Endothelial cell of umbilical vein (primary cell): ENCODE data around the gene HPF1. TPM values are rescaled to one million over a fixed set of nuclear protein-coding genes. Genes with fewer than 3 reads are reported as not detected.

Experiments used
- BruUV-seq: library from RNA; stranded (reverse); fragments of 400-500 nt; replicated peaks from 2 replicates; lab custom pipeline; 2021; lab: Mats Ljungman, UMichigan
- CTCF ChIA-PET: fragments of 300-600, 350-600 bp; sonication (Branson Sonifier 250); formaldehyde crosslinking; loops from one replicate; lab custom pipeline; 2021; ENCODE audit warnings: antibody characterized with exemption, inconsistent platforms; lab: Charles Lee
- POLR2A ChIA-PET: fragments of 300-600, 350-600 bp; sonication (Branson Sonifier 250); formaldehyde crosslinking; loops from one replicate; lab custom pipeline; 2021; ENCODE audit warnings: antibody characterized with exemption, inconsistent platforms; lab: Charles Lee
- DNase-seq: peaks from one replicate; pipeline ENCODE4 v3.0.0-alpha.2; 2011; ENCODE audit warnings: low read depth, low spot score
- FAIRE-seq: peaks from 2 replicates; lab custom pipeline; 2011; peaks lifted over from hg19 to GRCh38; lab: Jason Lieb, UNC
- H2AFZ ChIP-seq: 2 replicates; pipeline ENCODE4 v1.6.0; 2012; ENCODE audit warnings: low read depth, low read length, control low read depth, inconsistent platforms
- H3K27ac ChIP-seq: 2 replicates; pipeline ENCODE4 v1.5.1; 2011; ENCODE audit warnings: low read depth, mild to moderate bottlenecking, control low read depth, low read length, moderate library complexity; ENCODE audit not compliant: insufficient read depth
- H3K27me3 ChIP-seq, 2 experiments: 2 replicates each; pipeline versions ENCODE4 v1.6.0 to v1.6.1; 2011; ENCODE audit warnings: low read length in 2 of 2, mixed read lengths in 1 of 2; ENCODE audit not compliant: control insufficient read depth in 2 of 2, insufficient read depth in 2 of 2
- H3K36me3 ChIP-seq, 2 experiments: 2 replicates in 1 of 2; 3 replicates in 1 of 2; pipeline ENCODE4 v1.5.1; 2011; ENCODE audit warnings: low read length in 2 of 2, mild to moderate bottlenecking in 1 of 2, moderate library complexity in 1 of 2; ENCODE audit not compliant: control insufficient read depth in 2 of 2, insufficient read depth in 2 of 2; ENCODE audit errors: extremely low read depth in 1 of 2
- H3K4me1 ChIP-seq: 3 replicates; pipeline ENCODE4 v1.5.1; 2011; ENCODE audit warnings: mild to moderate bottlenecking, low read length; ENCODE audit not compliant: control insufficient read depth, insufficient read depth; ENCODE audit errors: extremely low read depth
- H3K4me2 ChIP-seq: 2 replicates; pipeline ENCODE4 v1.6.1; 2011; ENCODE audit warnings: low read length, control low read depth, mixed read lengths; ENCODE audit not compliant: insufficient read depth
- H3K4me3 ChIP-seq, 3 experiments: fragments of 200-600 bp in 1 of 3; sonication (generic), shearing (Covaris generic) in 1 of 3; replicated peaks in 1 of 3; 2 replicates each; pipeline ENCODE4 v1.5.1; 2011 to 2016; ENCODE audit warnings: control low read depth in 3 of 3, low read length in 3 of 3, mild to moderate bottlenecking in 2 of 3, inconsistent platforms in 1 of 3, low read depth in 1 of 3, moderate library complexity in 1 of 3; ENCODE audit not compliant: insufficient read depth in 1 of 3
- H3K79me2 ChIP-seq: 2 replicates; pipeline ENCODE4 v1.6.0; 2012; ENCODE audit warnings: low read length, inconsistent platforms; ENCODE audit not compliant: control insufficient read depth, insufficient read depth
- H3K9ac ChIP-seq: replicated peaks from 2 replicates; pipeline ENCODE3; 2011; ENCODE audit warnings: low read length, control low read depth; ENCODE audit not compliant: insufficient read depth; ENCODE audit errors: extremely low read depth
- H3K9me1 ChIP-seq: replicated peaks from 3 replicates; pipeline ENCODE4 v1.6.0; 2011; ENCODE audit warnings: mild to moderate bottlenecking, low read length; ENCODE audit not compliant: control insufficient read depth, insufficient read depth; ENCODE audit errors: extremely low read depth
- H3K9me3 ChIP-seq: replicated peaks from 2 replicates; pipeline ENCODE4 v1.5.1; 2012; ENCODE audit warnings: low read length, inconsistent platforms; ENCODE audit not compliant: control insufficient read depth, insufficient read depth
- H4K20me1 ChIP-seq: replicated peaks from 2 replicates; pipeline ENCODE3; 2011; ENCODE audit warnings: mild to moderate bottlenecking, low read length; ENCODE audit not compliant: control insufficient read depth, insufficient read depth; ENCODE audit errors: extremely low read depth
- CTCF ChIP-seq, 2 donors: IDR thresholded peaks; 1 replicate in 1 of 2; 2 replicates in 1 of 2; pipeline ENCODE4 v1.5.1; 2011; ENCODE audit warnings: low read length in 2 of 2, mild to moderate bottlenecking in 2 of 2, moderate library complexity in 2 of 2, control low read depth in 1 of 2, inconsistent platforms in 1 of 2, low read depth in 1 of 2; ENCODE audit not compliant: insufficient read depth in 1 of 2; ENCODE audit errors: extremely low read depth in 1 of 2
- EZH2 ChIP-seq: IDR thresholded peaks from 2 replicates; pipeline ENCODE4 v1.6.1; 2012; ENCODE audit warnings: borderline replicate concordance, low read depth, mild to moderate bottlenecking, moderate library complexity, low read length, inconsistent platforms; ENCODE audit not compliant: severe bottlenecking
- FOS ChIP-seq: IDR thresholded peaks from 2 replicates; pipeline ENCODE4 v1.6.1; 2011; ENCODE audit warnings: mild to moderate bottlenecking, low read length, moderate library complexity, borderline replicate concordance; ENCODE audit not compliant: insufficient read depth
- GATA2 ChIP-seq: IDR thresholded peaks from 2 replicates; pipeline ENCODE4 v1.7.0; 2011; ENCODE audit warnings: low read depth, mild to moderate bottlenecking, moderate library complexity, mixed read lengths, low read length; ENCODE audit not compliant: insufficient read length, insufficient read depth
- JUN ChIP-seq: IDR thresholded peaks from 2 replicates; pipeline ENCODE4 v1.6.1; 2011; ENCODE audit warnings: borderline replicate concordance, low read depth; ENCODE audit not compliant: insufficient read length, insufficient read depth
- MAX ChIP-seq: IDR thresholded peaks from 2 replicates; pipeline ENCODE4 v1.6.1; 2011; ENCODE audit not compliant: insufficient read depth, insufficient read length
- MYC ChIP-seq: IDR thresholded peaks from one replicate; pipeline ENCODE4 v1.6.1; 2011; ENCODE audit warnings: mild to moderate bottlenecking, low read depth, low read length
- POLR2A ChIP-seq: IDR thresholded peaks from 2 replicates; pipeline ENCODE4 v1.6.1; 2012; ENCODE audit warnings: low read depth, mild to moderate bottlenecking, control low read depth, low read length
- POLR2AphosphoS5 ChIP-seq: IDR thresholded peaks from 2 replicates; pipeline ENCODE4 v1.6.1; 2012; ENCODE audit warnings: low read depth, mild to moderate bottlenecking, control low read depth, low read length, moderate library complexity; ENCODE audit not compliant: insufficient read depth
- dilution Hi-C: fragments of 300-500 bp; cut with MboI; formaldehyde crosslinking; loops from one replicate; pipeline ENCODE4 v1.15.0; 2019; ENCODE audit warnings: low sequenced_read_pairs; ENCODE audit not compliant: extremely low pct_ligation_motif_present
- intact Hi-C: fragments of 100-400 bp; cut with micrococcal nuclease; formaldehyde crosslinking; loops from one replicate; pipeline ENCODE4 v1.10.0; 2022
- polyA plus RNA-seq, 4 experiments: library from polyadenylated mRNA; depleted of rRNA in 3 of 4; stranded (reverse) in 3 of 4; unstranded in 1 of 4; fragments of >200 nt; gene quantifications; 2 replicates each; pipeline versions ENCODE4 v1.2.1 to v1.2.3, GENCODE V29; 2011 to 2012; ENCODE audit warnings: missing spikeins in 1 of 4
- total RNA-seq: library from RNA; stranded (reverse); gene quantifications from 2 replicates; pipeline ENCODE4 v1.2.3, GENCODE V29; 2021

The HPF1 gene
- total and polyA plus RNA-seq, 2 donors (not counting 3 experiments of a cell fraction or from before 2014, with no cell fraction given): 16.1 to 30.3 TPM

DNA sequence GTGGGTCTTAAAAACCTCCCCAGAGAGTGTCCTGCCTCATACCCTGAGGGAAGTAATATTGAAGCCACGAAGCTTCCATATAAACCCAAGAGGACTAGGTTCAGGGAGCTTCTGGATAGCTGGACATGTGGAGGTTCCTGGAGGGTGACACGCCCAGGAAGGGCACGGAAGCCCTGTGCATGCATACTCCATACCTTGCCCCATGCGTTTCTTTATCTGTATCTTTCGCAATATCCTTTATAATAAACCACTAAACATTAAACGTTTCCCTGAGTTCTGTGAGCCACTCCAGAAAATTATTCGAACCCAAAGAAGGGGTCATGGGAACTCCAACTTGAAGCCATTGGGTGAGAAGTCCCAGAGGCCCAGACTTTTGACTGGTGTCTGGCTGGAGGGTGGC, 45.7 kb upstream of the HPF1 start:
- FAIRE-seq (no peak), DNase-seq (no peak)
- CTCF ChIA-PET: interaction anchor here (1.2 to 2.0 kb wide), 2 partner anchors 12 to 244 kb away, joined by 3 to 6 read pairs; no protein-coding TSS in a partner anchor
- BruUV-seq: no TSS peak
- H3K79me2 ChIP-seq: no peaks in the 10 kb centered on the region
- intact Hi-C loops (no loop called here), dilution Hi-C loops (no loop called here)
- no peaks in the 10 kb centered on the region for H3K36me3 ChIP-seq
- no peaks in the 10 kb centered on the region for H3K4me1 ChIP-seq
- H3K9ac ChIP-seq: no peak overlapping the region
- H3K4me2 ChIP-seq: no peak overlapping the region
- no peaks in the 10 kb centered on the region for H3K9me1 ChIP-seq
- no peaks in the 10 kb centered on the region for H3K9me3 ChIP-seq
- TF ChIP-seq MAX: no peak
- TF ChIP-seq GATA2: no peak
- TF ChIP-seq EZH2: no peak
- TF ChIP-seq CTCF (IDR thresholded peaks at IDR 0.05; ENCODE audit: extremely low read depth in 1 of 2, insufficient read depth in 1 of 2, low read depth in 1 of 2, low read length in 2 of 2): no peak
- no peak for TF ChIP-seq MYC
- TF ChIP-seq POLR2A: no peak
- no peak for TF ChIP-seq POLR2AphosphoS5
- no peak for TF ChIP-seq JUN
- TF ChIP-seq FOS: no peak
- H2AFZ ChIP-seq: no peak overlapping the region
- H4K20me1 ChIP-seq: no peaks in the 10 kb centered on the region
- no peak overlapping the region for H3K27ac ChIP-seq
- H3K27me3 ChIP-seq: peaks cover 0 to 3% of the 10 kb centered on the region in 2 experiments
- POLR2A ChIA-PET: no interaction called here
- no peak overlapping the region for H3K4me3 ChIP-seq
